ENCODE data around the gene NME4.

NME4 gene

DNA sequence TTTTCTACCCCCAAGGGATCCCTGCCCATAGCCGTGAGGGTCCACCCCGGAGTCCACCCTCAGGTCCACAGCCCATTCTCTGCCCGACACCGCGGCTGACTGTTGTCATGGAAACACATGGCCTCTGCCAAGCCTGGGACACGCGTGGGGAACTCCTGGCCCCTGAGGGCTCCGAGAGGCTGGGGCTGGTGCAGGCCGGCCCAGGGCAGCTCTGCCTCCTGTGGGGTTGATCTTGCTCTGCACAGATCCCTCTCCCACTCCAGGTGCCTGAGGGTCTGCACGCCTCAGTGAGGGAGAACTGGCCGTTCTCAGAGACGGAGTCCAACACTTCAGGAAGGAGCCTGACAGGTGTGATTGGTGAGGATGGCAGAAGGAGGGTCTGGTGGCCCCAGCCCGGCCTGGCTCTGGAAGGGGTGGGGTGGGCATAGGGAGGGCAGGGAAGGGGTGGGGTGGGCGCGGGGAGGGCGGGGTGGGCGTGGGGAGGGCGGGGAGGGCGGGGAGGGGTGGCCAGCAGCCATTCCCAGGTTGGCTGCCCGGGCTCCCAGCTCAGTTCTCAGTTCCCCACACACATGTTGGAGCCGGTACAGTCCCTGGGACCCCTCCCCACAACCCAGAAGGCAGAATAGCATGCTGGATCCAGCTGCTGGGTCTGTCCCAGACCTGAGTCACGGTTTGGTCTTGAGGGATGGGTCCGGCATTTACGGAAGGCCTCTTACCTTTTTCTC, 33.1 kb upstream of the NME4 start:
- DNase-seq = no peak

DNA sequence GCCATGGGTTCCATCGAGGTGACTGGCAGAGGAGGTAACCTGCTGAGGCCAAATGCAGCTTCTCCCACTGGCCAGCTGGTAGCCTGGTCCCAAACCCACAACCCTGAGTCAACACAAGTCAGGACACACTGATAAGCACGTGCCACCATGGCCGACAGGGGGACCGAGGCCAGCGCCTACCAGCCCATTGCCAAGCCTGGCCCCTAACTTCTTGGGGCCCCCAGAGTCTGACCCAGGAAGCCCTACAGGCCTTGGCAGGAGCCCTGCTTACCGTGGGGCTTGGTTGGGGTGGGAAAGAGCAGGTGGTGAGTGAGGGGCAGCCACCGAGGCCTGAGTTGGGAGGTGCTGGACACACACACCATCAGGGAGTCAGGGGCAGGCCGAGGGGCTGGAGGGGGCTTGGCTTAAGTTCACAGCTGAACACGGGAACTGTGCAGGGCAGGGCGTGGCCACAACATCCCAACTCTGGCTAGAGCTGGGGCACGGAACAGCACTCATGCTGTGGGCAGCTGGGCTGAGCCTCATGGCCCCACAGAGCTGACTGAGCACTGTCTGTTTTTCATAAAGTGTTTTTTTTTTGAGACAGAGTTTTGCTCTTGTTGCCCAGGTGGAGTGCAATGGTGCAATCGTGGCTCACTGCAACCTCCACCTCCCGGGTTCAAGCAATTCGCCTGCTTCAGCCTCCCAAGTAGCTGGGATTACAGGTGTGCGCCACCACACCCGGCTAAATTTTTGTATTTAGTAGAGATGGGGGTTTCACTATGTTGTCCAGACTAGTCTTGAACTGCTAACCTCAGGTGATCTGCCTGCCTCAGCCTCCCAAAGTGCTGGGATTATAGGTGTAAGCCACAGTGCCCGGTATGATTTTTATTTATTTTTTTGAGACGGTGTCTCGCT, 32.2 kb upstream of the NME4 start:
- no peak for DNase-seq

DNA sequence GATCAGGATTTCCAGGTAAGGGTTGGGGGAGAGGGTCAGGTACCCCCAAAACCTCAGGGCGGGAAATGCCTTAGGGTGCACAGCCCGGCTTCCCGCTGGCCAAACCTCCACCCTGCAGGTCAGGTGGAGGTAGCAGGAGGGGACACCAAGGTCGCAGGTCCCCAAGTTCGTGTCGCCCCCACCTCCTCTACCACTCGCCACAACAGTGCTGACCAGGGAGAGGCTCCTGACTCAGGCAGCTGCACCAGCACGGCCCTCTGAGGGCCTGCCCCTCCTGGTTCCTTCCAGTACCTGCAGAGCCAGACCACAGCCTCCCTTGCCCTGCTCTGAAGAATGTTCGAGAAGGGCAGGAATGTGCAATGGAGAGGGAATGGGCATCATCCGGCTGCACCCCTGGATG, 30.5 kb upstream of the NME4 start:
- DNase-seq = no peak

GRCh38 chr16:367333-367903, 29.6 kb upstream of the NME4 start:
- no peak for DNase-seq

GRCh38 chr16:368388-369158, 28.4 kb upstream of the NME4 start:
- no peak for DNase-seq

- DNase-seq = no peak
Observed at GRCh38 chr16:369275-369865, 27.6 kb upstream of the NME4 start.

- DNase-seq = no peak
Observed at GRCh38 chr16:369866-370436, 27.0 kb upstream of the NME4 start.

DNA sequence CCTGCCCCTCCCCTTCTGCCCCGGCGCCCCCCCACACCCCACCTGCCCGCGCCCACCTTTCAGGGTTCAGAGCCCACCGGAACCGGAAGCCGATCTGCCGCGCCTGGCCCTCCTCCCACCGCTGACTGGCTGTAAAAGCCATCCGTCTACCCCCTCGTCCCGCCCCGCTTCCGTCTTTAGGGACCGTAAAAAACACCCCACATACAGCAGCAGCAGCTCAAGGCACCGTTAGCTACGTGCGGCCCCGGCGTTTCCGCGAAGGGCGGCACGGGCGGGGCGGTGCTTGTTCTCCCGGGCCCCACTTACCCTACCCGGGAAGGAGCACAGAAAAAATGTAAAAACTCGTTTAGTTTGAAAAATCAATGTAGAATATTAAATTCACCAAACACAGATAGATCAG, 26.6 kb upstream of the NME4 start, which contains the start of gene MRPL28:
Gene MRPL28 (minus strand): TSS at position 96 of the 400 bp plus-strand sequence. CDS start 320 bp downstream, outside the sequence.
- DNase-seq = peak; percentile 93

DNA sequence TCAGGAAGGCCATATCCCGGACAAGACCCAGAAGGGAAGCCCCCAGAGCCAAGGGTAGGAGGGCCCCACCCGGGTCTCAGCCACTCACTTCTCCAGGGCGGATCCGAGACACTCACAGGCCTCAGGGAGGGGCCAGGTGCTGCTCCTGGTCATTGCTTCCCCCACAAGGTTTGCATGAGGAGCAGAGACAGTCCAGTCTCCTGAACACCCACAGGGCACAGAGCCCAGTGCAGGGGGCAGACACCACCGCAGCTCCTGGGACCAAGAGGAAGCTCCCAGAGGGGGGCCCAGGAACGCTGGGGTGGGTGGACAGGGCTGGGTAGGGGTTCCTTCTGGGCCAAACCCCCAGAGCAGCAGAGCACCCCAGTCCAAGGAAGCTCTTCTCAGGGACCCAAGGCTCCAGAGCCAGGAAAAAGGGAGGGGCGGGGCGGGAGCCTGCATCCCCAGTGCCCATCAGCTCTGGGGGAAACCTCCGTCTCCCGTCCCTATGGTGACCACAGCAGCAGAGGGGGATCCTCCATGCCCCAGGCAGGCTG, 26.0 kb upstream of the NME4 start:
- DNase-seq = no peak

DNA sequence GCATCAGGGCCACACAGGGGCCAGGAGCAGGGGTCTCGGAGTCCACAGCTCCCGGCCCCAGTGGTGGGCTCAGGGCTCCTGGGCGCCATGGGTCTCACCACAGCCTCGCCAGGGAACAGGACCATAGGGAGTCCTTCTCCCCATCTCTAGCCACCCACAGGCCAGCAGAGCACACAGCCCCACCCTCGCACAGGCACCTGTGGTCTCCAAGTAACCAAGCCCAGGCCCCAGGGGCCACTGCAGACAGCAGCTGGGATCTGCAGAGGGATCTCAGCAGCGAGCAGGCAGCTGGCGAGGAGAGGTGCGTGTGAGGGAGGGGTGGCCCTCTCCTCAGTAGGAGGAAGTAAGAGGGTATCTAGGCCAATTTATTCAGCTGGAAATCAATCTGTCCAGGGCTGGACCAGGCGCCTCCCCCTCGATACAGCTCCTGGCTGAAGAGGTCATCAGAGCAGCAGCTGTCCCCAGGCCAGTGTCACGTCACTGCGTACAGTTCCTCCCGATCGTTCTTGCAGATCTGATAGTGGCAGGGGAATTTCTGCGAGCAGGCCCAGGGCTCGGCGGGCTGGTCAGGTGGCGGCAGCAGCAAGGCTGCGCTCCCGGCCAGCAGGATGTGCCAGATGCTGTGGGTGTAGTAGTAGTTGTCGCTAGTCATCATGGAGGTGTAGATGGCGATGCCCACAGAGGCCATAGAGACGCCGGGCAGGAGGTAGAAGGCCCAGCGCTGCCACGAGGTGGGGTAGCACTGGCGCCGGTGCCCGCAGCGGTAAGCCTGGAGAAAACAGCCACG, 25.3 kb upstream of the NME4 start:
- no peak for DNase-seq

GRCh38 chr16:372302-372983, 24.6 kb upstream of the NME4 start:
- no peak for DNase-seq

- no peak for DNase-seq
Observed at GRCh38 chr16:373020-373598, 23.9 kb upstream of the NME4 start.

DNA sequence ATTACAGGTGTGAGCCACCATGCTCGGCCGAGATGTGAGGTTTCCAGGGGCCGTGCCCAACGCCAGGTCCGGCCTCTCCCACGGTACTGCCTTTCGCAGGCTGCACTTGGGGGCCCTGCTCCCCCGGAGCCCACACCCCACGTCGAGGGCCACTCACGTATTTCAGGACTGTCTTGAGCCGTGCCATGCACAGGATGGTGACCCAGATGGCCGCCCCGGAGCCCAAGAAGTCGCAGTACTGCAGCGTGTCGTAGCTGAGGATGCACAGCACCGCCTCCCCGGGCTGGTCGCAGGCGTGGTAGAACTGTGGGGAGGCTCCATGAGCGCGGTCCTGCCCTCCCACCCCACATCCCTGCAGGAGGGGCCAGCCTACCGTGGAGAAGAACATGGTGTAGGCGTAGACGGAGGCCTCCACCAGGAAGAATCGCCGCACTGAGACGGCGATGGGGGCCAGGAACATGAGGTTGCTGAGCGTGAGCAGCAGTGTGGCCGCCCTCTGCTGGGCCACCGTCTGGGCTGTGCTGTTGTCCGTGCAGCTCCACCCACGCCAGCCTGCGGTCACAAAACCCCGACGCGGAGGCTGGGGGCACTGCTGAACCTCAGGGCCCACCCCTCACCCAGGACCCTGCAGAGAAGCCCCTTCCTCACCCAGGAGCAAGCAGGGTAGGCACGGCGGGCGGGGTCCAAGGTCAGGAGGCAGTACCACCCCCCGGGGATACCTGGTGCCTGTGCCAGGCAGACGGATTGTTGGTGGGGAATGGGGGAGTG, 23.0 kb upstream of the NME4 start:
- DNase-seq = no peak

- DNase-seq = no peak
Observed at GRCh38 chr16:374616-374926, 22.4 kb upstream of the NME4 start.

DNA sequence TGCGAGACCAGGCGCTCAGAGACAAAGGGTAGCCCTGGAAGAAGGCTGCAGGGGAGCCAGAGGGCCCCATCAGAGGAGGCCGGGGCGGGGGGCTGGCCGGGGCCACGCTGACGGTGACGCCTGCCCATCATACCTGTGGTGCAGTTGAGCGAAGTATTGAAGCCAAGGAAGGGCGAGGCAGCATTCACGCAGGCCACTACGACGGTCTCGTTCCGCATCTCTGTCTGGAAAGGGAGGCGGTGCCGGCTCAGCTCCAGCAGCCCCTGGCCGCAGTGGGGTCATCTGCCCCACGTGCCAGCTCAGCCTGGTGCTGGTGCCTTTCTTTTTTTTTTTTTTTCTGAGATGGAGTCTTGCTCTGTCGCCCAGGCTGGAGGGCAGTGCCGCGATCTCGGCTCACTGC, 21.8 kb upstream of the NME4 start:
- no peak for DNase-seq

DNA sequence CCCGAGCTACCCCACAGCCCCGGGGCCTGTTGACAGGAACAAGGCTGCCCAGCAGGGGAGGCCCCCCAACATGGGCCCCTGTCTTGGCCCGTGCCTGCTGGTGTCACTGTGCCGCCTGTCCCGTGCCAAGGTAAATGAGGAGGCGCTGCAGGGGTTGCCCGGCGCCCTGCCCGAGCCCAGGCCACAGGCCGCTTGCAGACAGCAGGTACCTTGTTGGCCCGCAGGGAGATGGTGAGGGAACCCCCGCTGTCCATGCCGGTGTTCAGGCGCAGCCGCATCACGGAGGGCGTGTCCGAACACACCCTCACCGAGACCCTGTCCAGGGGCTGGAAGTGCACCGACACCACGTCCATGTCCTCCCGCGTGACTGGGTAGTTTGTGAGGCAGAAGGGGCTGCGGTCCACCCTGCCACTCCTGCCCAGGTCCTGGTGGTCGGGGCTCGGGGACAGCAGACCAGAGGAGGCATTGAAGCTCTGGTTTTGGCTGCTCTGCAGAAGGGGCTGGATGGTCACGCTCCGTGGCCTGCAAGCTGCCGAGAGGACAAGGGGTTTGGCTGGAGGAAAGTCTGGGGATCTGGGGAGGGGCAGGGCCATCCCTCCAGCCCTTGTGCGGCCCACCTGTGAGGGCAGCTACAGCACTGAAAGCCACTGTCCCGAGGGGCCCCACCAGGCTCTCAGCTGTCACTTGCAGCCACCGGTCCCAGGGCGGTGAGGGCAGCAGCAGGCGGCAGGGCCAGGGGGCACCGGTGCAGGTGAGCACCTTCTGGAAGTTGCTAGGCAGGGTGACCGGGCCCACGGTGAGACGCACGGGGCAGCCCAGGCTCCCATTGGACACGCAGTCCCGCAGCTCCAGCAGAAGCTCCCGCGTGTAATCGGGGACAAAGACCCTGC, 20.8 kb upstream of the NME4 start:
- DNase-seq = no peak

DNA sequence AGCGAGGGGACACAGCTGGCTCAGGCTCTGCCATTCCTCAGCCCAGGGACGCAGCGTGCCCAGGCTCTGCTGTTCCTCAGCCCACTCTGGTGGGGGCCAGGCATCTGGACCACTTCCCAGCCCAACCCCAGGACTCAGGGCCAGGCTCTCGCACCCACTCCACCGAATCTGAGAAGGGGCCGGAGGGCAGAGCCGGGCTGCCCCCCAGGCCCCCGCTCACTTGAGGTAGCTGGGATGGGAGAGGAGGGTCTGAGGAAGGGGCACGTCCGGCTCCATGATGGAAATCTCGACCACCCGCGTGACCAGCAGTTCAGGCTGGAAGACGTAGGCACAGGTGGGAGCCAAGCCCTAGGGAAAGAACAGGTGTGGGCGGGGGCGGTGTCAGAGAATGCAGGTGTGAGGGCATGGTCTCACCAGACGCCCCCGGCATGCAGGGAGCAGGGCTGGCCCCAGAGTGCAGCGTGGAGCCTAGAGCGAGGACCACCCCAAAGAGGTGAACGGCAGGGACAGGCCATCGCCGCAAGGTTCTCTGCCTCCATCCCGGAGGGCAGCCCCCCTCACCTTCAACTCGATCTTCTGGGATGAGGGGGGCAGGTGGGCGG, 20.1 kb upstream of the NME4 start:
- DNase-seq = no peak

GRCh38 chr16:377419-377951, 19.5 kb upstream of the NME4 start:
- DNase-seq = no peak
